Muscle layer of colon (tissue), 2 donors: ENCODE measurements around the gene MACROD2.

Experiments
- H3K27ac ChIP-seq: one replicate; pipeline ENCODE4 v1.7.0; 2013; ENCODE audit warnings: low read depth, mild to moderate bottlenecking, low read length, moderate library complexity
- H3K27me3 ChIP-seq, 2 donors: one replicate each; pipeline ENCODE4 v1.7.0; 2013; ENCODE audit warnings: low read length in 2 of 2, mild to moderate bottlenecking in 2 of 2; ENCODE audit not compliant: insufficient read depth in 2 of 2, control insufficient read depth in 1 of 2
- H3K36me3 ChIP-seq: one replicate; pipeline ENCODE4 v1.7.0; 2013; ENCODE audit warnings: mild to moderate bottlenecking, low read length; ENCODE audit not compliant: insufficient read depth
- H3K4me1 ChIP-seq: one replicate; pipeline ENCODE4 v1.7.0; 2013; ENCODE audit warnings: mild to moderate bottlenecking, low read length; ENCODE audit not compliant: insufficient read depth
- H3K4me3 ChIP-seq, 2 donors: one replicate each; pipeline ENCODE4 v1.7.0; 2013; ENCODE audit warnings: low read length in 2 of 2, low read depth in 1 of 2, mild to moderate bottlenecking in 1 of 2, moderate library complexity in 1 of 2
- H3K9ac ChIP-seq: one replicate; pipeline ENCODE4 v1.7.0; 2013; ENCODE audit warnings: low read length
- H3K9me3 ChIP-seq: one replicate; pipeline ENCODE4 v1.7.0; 2013; ENCODE audit warnings: mild to moderate bottlenecking, low read length
- donor health status: abdominal sarcoma.
- donor health status: Adenocarcinoma of cecum.

The MACROD2 gene

DNA sequence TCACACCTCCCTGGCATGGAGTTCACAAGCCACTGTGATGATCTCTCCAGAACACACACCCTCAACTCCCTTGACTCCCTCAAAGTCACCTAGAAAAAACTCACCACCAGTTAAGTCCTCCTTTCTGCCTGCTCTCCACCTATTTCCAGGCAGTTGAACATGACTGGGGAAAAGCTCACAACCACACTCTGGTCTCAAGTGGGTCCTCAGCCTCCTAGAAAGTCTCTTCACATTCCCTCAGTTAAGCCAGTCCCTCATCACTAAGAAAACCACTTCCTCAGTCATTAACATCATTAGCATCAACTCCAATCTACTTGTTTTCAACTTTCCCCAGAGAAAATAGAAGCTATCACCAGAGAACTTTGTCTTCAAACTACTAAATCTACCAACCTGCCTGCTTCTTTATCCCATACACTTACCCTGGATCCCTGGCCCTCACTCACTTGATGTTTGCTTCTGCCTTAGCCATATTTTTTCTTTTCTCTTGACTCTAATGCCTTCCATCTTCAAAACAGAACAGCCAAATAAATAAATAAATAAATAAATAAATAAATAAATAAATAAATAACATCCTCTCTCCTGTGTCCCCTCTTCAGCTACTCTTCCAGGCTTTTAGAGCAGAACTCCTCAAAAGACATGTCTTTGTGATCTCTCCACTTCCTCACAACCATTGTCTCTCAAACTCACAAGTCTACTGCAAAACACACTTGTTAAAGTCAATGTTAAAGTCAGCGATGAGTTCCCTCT is 1084.5 kb downstream of the MACROD2 start:
- no peak overlapping the region for H3K9ac ChIP-seq
- H3K27me3 ChIP-seq, result no peaks in the 10 kb centered on the region
- H3K4me1 ChIP-seq, result no peaks in the 10 kb centered on the region
- no peak overlapping the region for H3K4me3 ChIP-seq
- H3K9me3 ChIP-seq, result no peaks in the 10 kb centered on the region
- no peak overlapping the region for H3K27ac ChIP-seq
- no peaks in the 10 kb centered on the region for H3K36me3 ChIP-seq

DNA sequence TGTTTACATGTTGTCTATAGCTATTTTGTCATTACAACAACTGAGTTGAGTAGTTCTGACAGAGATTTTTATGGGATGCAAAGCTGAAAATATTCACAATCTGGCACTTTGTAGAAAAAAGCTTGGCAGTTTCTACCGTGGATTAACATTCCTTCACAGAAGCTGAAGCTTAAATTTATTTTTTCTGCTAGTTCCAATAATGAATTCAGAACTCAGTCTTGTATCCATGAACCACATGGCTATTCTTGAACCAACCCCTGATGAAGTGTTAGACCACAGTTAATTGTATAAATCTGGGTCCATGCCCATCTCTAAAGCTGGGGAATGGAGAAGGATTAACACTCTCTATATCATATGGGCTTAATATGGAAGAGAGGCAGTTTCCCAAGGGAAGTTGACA is 1085.9 kb downstream of the MACROD2 start:
- H3K9ac ChIP-seq, result no peak overlapping the region
- no peaks in the 10 kb centered on the region for H3K36me3 ChIP-seq
- no peaks in the 10 kb centered on the region for H3K9me3 ChIP-seq
- no peaks in the 10 kb centered on the region for H3K4me1 ChIP-seq
- no peaks in the 10 kb centered on the region for H3K27me3 ChIP-seq
- no peak overlapping the region for H3K27ac ChIP-seq
- no peak overlapping the region for H3K4me3 ChIP-seq

DNA sequence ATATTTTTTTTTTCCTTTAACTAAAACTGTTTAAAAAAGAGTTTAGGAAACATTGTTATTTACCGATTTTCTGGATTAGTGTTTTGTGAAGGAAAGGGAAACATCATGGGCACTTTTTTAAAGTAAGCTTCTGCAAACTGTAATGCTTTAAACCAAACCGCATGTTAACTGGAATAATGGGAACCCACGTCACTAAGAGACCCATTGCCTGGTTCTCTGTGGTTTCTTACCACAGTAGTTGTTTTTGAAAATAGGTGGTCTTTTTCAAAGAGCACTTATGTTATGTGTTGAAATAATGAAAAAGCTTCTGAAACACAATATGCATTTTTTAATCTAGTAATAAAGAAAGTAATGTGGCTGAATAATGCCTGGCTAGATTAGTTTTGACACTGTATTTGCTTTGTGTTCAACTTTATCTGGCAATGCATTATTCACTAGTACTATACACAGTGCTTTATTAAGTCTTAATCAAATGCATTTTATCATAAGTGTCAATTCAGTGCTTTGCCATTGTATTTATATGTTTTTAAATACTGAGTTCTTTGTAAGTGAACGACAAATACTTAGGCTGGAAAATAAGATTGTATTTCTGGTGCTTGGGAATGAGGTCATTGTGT is 1096.2 kb downstream of the MACROD2 start:
- Histone ChIP-seq H3K9ac (no peak overlapping the region), H3K4me1 (no peaks in the 10 kb centered on the region), H3K27me3 (no peaks in the 10 kb centered on the region), H3K27ac (no peak overlapping the region), H3K4me3 (no peak overlapping the region), H3K36me3 (no peaks in the 10 kb centered on the region), H3K9me3 (no peaks in the 10 kb centered on the region)

DNA sequence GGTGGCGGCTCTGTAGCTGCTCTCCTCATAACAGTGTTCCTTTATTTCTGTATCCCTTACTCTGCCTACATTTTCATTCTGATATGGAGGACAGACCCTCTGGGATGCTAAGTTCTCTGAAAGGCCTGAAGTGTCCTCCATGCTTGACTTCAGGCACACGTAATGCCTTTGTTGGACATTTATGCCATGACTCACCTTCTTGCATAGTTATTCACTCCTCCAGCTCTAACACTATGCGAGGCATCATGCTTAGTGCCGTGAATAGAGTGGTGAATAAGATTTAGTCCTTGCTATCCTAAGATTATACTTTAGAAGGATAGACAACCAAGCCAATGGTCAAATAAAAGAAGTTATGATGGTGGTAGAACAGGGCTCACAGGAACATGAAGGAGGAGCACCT is 1103.0 kb downstream of the MACROD2 start:
- no peak overlapping the region for H3K4me3 ChIP-seq
- H3K9ac ChIP-seq, result no peak overlapping the region
- H3K36me3 ChIP-seq, result no peaks in the 10 kb centered on the region
- no peaks in the 10 kb centered on the region for H3K4me1 ChIP-seq
- no peaks in the 10 kb centered on the region for H3K9me3 ChIP-seq
- no peaks in the 10 kb centered on the region for H3K27me3 ChIP-seq
- H3K27ac ChIP-seq, result no peak overlapping the region

DNA sequence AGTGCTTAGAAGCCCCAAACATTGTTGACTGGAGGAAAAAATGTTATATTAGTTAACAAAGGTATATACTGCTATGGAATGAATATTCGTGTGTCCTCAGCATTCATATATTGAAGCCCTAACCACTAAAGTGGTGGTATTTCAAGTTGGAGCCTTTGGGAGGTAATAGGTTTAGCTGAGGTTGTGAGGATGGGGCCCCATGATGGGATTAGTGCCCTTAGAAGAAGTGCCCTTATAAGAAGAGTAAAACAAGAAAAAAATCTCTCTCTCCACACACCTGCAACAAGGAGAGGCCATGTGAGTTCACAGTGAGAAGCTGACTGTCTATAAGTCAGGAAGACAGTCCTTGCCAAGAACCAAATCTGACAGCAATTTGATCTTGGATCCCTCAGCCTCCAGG is 1103.8 kb downstream of the MACROD2 start:
- Histone ChIP-seq H3K27me3 (no peaks in the 10 kb centered on the region), H3K36me3 (no peaks in the 10 kb centered on the region), H3K4me1 (no peaks in the 10 kb centered on the region)

DNA sequence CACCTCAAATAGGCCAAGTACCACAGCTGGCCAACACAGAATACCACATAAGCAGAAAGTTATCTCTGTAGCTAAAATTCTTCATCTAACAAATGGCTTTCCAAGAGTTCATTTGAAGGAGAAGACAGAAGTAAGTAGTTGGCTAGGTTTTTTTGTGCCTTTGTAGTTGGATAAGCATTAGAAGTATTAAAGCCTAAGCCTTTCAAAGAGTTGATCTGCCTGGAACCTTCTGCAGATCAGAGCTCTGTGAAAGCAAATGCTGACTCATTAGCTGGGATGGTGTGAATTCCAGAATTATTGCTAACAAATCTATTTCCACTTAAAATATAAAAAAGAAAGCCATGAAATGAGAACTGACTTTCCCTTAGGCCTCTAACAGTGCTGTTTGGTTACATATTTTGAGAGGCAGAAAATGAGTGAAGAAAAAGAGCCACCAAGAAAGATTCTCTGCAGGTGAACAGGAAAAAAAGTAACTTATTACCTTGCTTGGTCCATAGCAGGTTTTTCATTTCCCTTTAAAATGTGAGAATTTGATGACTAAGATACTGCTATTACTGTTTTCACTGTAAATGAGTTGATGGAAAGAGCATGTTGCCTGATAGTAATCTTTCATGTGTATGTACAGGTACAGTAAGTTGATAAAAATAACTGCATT is 1105.3 kb downstream of the MACROD2 start:
- no peaks in the 10 kb centered on the region for H3K4me1 ChIP-seq
- no peaks in the 10 kb centered on the region for H3K9me3 ChIP-seq
- no peaks in the 10 kb centered on the region for H3K27me3 ChIP-seq
- no peaks in the 10 kb centered on the region for H3K36me3 ChIP-seq
- H3K27ac ChIP-seq, result no peak overlapping the region
- H3K4me3 ChIP-seq, result no peak overlapping the region
- no peak overlapping the region for H3K9ac ChIP-seq

More for the DNA sequence above, 1103.8 kb downstream of the MACROD2 start:
- H3K9me3 ChIP-seq, result no peaks in the 10 kb centered on the region
- no peak overlapping the region for H3K9ac ChIP-seq
- no peak overlapping the region for H3K4me3 ChIP-seq
- no peak overlapping the region for H3K27ac ChIP-seq

DNA sequence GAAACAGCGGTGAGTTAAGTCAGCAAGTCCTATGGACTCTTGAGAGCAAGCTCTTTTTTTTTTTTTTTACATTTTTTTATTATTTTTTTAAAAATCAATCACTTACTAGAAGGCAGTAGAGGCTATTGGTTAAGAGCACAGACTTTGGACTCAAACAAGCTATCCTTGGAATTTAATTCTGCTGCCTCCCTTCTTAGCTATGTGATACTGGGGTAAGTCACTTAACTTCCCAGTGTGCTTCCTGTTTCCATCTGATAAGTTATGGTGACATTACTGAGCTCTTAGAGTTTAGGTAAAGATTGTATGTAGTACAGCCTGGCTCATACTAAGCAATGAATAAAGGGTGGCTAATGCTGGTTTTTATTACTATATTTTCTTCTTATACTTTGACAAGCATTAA is 1112.6 kb downstream of the MACROD2 start:
- no peaks in the 10 kb centered on the region for H3K36me3 ChIP-seq
- H3K9me3 ChIP-seq, result no peaks in the 10 kb centered on the region
- H3K9ac ChIP-seq, result no peak overlapping the region
- H3K27me3 ChIP-seq, result no peaks in the 10 kb centered on the region
- no peak overlapping the region for H3K27ac ChIP-seq
- no peak overlapping the region for H3K4me3 ChIP-seq
- no peaks in the 10 kb centered on the region for H3K4me1 ChIP-seq

DNA sequence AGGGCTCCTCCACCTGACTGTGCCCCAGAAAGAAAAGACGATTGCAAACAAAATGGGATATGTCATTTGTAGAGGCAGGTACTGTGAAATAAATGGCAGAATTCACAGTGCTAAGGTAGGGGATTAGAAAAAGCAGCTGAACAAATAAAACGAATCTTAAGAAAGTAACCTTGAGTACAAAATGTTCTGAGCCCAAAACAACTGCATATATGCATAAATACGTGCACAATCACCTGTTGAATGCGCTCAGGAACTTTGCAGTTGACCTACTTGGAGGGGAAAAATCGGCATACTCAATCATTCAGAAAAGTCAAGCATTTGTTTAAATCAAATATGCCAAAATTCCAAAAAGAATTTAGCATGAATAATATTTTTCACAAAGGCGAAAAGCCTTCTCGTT is 1114.2 kb downstream of the MACROD2 start:
- H3K9ac ChIP-seq, result no peak overlapping the region
- H3K27me3 ChIP-seq, result no peaks in the 10 kb centered on the region

DNA sequence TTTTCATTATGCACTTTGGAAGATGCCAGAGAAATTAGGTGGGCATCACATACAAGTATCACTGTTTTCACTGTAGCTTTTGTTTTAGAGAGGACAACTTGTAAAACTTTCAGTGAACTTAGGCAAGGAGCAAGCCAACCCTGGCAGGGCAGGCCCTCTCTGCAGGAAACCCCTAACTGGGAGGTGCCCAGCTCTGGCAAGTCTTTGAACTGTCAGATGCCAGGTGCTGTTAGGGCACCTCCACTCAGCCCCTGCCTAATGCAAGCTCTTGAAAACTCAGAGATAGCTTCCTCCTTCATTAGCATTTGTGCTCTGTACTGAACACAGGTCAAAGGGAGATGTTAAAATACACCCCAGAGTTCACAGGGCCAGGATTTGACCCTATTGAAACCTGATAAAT is 1116.3 kb downstream of the MACROD2 start:
- Histone ChIP-seq H3K27ac (no peak overlapping the region), H3K36me3 (no peaks in the 10 kb centered on the region), H3K4me1 (no peaks in the 10 kb centered on the region), H3K9ac (no peak overlapping the region), H3K27me3 (no peaks in the 10 kb centered on the region), H3K9me3 (no peaks in the 10 kb centered on the region), H3K4me3 (no peak overlapping the region)

More for the DNA sequence above, 1114.2 kb downstream of the MACROD2 start:
- Histone ChIP-seq H3K4me3 (no peak overlapping the region), H3K9me3 (no peaks in the 10 kb centered on the region), H3K36me3 (no peaks in the 10 kb centered on the region), H3K4me1 (no peaks in the 10 kb centered on the region), H3K27ac (no peak overlapping the region)

DNA sequence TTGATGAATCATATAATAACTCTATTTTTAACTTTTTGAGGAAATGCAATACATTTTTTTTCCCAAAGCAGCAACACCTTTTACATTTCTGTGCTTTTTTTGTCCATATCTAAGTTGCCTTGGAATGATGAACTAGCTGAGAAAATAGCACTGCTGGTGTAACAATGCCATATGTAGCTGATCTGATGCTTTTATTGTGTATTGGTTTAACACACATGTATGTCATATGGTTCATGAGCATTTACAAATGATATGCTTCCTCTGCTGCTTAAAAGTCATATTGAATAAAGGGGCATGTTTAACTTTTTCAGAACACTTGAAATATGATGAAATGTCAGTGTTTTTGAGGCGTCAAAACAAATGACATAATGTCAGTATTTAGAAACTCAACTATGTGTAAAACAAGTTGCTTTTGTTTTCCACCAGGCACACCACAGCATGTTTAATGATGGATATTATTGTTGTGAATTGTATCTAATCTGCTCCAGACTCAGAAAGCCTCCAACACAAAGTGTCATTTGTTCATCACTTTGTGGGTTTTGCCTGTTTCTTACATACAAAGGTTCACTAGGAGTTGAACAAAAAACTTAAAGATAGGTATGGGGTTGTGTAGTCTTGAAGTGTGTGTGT is 1117.9 kb downstream of the MACROD2 start:
- H3K9ac ChIP-seq, result no peak overlapping the region
- H3K9me3 ChIP-seq, result no peaks in the 10 kb centered on the region
- H3K27ac ChIP-seq, result no peak overlapping the region
- no peaks in the 10 kb centered on the region for H3K27me3 ChIP-seq
- H3K4me3 ChIP-seq, result no peak overlapping the region
- no peaks in the 10 kb centered on the region for H3K36me3 ChIP-seq
- H3K4me1 ChIP-seq, result no peaks in the 10 kb centered on the region

DNA sequence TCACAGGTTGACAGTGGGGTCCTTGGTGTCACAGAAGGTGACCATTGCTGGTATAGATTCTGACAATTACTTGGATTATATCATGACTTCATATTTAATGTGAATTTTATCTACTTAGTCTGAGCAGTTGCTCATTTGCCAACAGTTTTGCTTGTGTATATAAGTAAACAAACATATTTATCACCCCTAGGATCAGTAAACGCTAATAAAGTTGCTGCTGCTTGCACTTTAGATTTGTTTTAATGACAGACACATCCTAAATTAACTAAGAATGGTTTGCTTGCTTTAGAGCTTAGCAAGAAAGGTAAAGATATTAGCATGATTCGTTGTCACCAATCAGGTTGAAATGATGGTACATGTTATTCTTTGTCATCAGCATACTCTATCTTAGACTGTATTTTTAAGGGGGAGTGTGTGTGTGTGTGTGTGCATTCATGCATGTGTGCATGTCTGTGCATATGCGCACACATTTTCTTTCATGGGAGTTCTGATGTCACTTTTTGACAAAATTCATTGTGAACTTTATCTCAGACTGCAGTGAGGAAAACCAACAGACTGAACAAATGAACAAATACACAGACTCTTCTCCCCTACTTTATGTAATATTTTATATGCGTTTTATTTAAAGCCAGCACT is 1124.7 kb downstream of the MACROD2 start:
- Histone ChIP-seq H3K4me1 (no peaks in the 10 kb centered on the region), H3K36me3 (no peaks in the 10 kb centered on the region), H3K27me3 (no peaks in the 10 kb centered on the region), H3K9ac (no peak overlapping the region), H3K4me3 (no peak overlapping the region), H3K27ac (no peak overlapping the region), H3K9me3 (no peaks in the 10 kb centered on the region)
